K562 (cell line): ENCODE results near the gene IL11. TPM values are rescaled to one million over a fixed set of nuclear protein-coding genes. Genes with fewer than 3 reads are reported as not detected.

ENCODE experiments used
- ATAC-seq: fragments of 200-7000 bp; cut with Tn5 transposase; 3 replicates; pipeline ENCODE4 v1.9.1; 2020; ENCODE audit warnings: moderate library complexity
- BruUV-seq: library from RNA; stranded (reverse); fragments of 400-500 nt; replicated peaks from 2 replicates; lab custom pipeline; 2021; lab: Mats Ljungman, UMichigan
- CTCF ChIA-PET: fragments of 300-600 bp; formaldehyde crosslinking; extraction: SDS; loops from one replicate; lab custom pipeline; 2021; ENCODE audit warnings: low intra/inter-chr PET ratio; lab: Yijun Ruan, JAX
- POLR2A ChIA-PET: fragments of 300-600, 350-650 bp; sonication (Branson Sonifier 250); formaldehyde crosslinking; extraction: SDS; loops from one replicate; lab custom pipeline; 2021; ENCODE audit warnings: antibody characterized with exemption, inconsistent platforms; lab: Yijun Ruan, JAX
- DNase-seq, 4 experiments: peaks; one replicate each; pipeline versions ENCODE4 v3.0.0 to v3.0.0-alpha.2; 2011 to 2018; ENCODE audit warnings: low spot score in 3 of 4, mixed read lengths in 3 of 4; ENCODE audit errors: extremely low read depth in 1 of 4
- FAIRE-seq: peaks from 2 replicates; lab custom pipeline; 2011; peaks lifted over from hg19 to GRCh38; lab: Jason Lieb, UNC
- H2AFZ ChIP-seq: 2 replicates; pipeline ENCODE4 v1.6.0; 2011; ENCODE audit warnings: low read depth, low read length, control low read depth, inconsistent platforms
- H3K27ac ChIP-seq: fragments of 200-600 bp; 3 replicates; pipeline ENCODE4 v1.8.0; 2011; ENCODE audit warnings: low read depth, mild to moderate bottlenecking, control low read depth, inconsistent platforms, low read length, moderate library complexity, mixed read lengths; ENCODE audit errors: extremely low read depth
- H3K27me3 ChIP-seq, 2 experiments: fragments of 300-600 bp in 1 of 2; 2 replicates in 1 of 2; 3 replicates in 1 of 2; pipeline versions ENCODE4 v1.6.0 to v1.8.0; 2011; ENCODE audit warnings: inconsistent platforms in 2 of 2, low read length in 2 of 2, mild to moderate bottlenecking in 1 of 2, mixed read lengths in 1 of 2, moderate library complexity in 1 of 2; ENCODE audit not compliant: control insufficient read depth in 2 of 2, insufficient read depth in 2 of 2
- H3K36me3 ChIP-seq: fragments of 300-600 bp; 3 replicates; pipeline ENCODE4 v1.8.0; 2011; ENCODE audit warnings: mild to moderate bottlenecking, low read length, inconsistent platforms; ENCODE audit not compliant: control insufficient read depth, insufficient read depth
- H3K4me1 ChIP-seq, 2 experiments: fragments of 200-600 bp in 1 of 2; replicated peaks in 1 of 2; 2 replicates in 1 of 2; 3 replicates in 1 of 2; pipeline versions ENCODE4 v1.5.1 to v1.8.0; 2011; ENCODE audit warnings: inconsistent platforms in 2 of 2, low read length in 2 of 2, mild to moderate bottlenecking in 1 of 2, mixed read lengths in 1 of 2, moderate library complexity in 1 of 2; ENCODE audit not compliant: control insufficient read depth in 2 of 2, insufficient read depth in 2 of 2
- H3K4me2 ChIP-seq: 2 replicates; pipeline ENCODE4 v1.6.1; 2011; ENCODE audit warnings: low read length, control low read depth, inconsistent platforms, mixed read lengths; ENCODE audit not compliant: insufficient read depth
- H3K4me3 ChIP-seq: fragments of 200-600 bp; sonication (generic), shearing (Covaris generic); 2 replicates; pipeline ENCODE4 v1.5.1; 2016; ENCODE audit warnings: control low read depth, inconsistent platforms
- H3K79me2 ChIP-seq: fragments of 200-600 bp; 3 replicates; pipeline ENCODE4 v1.8.0; 2011; ENCODE audit warnings: low read length, inconsistent platforms; ENCODE audit not compliant: control insufficient read depth, insufficient read depth
- H3K9ac ChIP-seq, 2 experiments: 2 replicates each; pipeline versions ENCODE4 v1.6.0 to v1.6.1; 2011; ENCODE audit warnings: low read depth in 2 of 2, low read length in 2 of 2, control low read depth in 1 of 2, inconsistent platforms in 1 of 2, mild to moderate bottlenecking in 1 of 2, mixed read lengths in 1 of 2; ENCODE audit not compliant: insufficient read depth in 1 of 2
- H3K9me1 ChIP-seq: one replicate; pipeline ENCODE4 v1.6.0; 2011; ENCODE audit warnings: inconsistent platforms, mild to moderate bottlenecking, low read length, moderate library complexity; ENCODE audit not compliant: control insufficient read depth, insufficient read depth
- H3K9me3 ChIP-seq: replicated peaks from 2 replicates; pipeline ENCODE4 v1.5.1; 2011; ENCODE audit warnings: low read depth, low read length, inconsistent platforms; ENCODE audit not compliant: control insufficient read depth, insufficient read depth
- H4K20me1 ChIP-seq: replicated peaks from 2 replicates; pipeline ENCODE4 v1.6.1; 2011; ENCODE audit warnings: low read length, inconsistent platforms, mixed read lengths; ENCODE audit not compliant: control insufficient read depth, insufficient read depth
- ESRRB ChIP-seq: fragments of 250-450 bp; sonication (Bioruptor Pico); IDR thresholded peaks from 2 replicates; pipeline ENCODE4 v1.5.0; 2020; ENCODE audit warnings: mild to moderate bottlenecking, moderate library complexity, borderline replicate concordance
- EWSR1 ChIP-seq: fragments of 450-650 bp; IDR thresholded peaks from 2 replicates; pipeline ENCODE4 v1.6.1; 2018; ENCODE audit warnings: borderline replicate concordance, mild to moderate bottlenecking, low read depth, moderate library complexity; ENCODE audit not compliant: partially characterized antibody
- POLR2A ChIP-seq: fragments of 450-650 bp; conservative IDR thresholded peaks from 2 replicates; pipeline ENCODE4 v1.6.1; 2016
- POLR2AphosphoS2 ChIP-seq: IDR thresholded peaks from 2 replicates; pipeline ENCODE4 v1.6.1; 2012; ENCODE audit warnings: low read length, improper control_type of control experiment
- POLR2G ChIP-seq: fragments of 200-400 bp; formaldehyde crosslinking; IDR thresholded peaks from 2 replicates; pipeline ENCODE4 v1.6.1; 2017; ENCODE audit warnings: low read depth, mild to moderate bottlenecking, antibody characterized with exemption, low read length, moderate library complexity
- RBFOX2 ChIP-seq: fragments of 200-400 bp; formaldehyde crosslinking; IDR thresholded peaks from 2 replicates; pipeline ENCODE4 v1.6.1; 2017; ENCODE audit warnings: low read depth, mild to moderate bottlenecking, low read length, moderate library complexity
- WGBS: fragments of 100-300 bp; shearing (Covaris generic); methylation state at CpG from one replicate; pipeline ENCODE4 v1.1.6; 2016; ENCODE audit warnings: low coverage, mixed read lengths; ENCODE audit not compliant: insufficient coverage; ENCODE audit errors: missing lambda C conversion rate; 5-methylcytosine and 5-hydroxymethylcytosine counted together
- in situ Hi-C: fragments of 300-500 bp; cut with MboI; formaldehyde crosslinking; loops from 4 replicates; pipeline ENCODE4 v1.15.0; 2018; ENCODE audit warnings: inconsistent platforms, mixed read lengths
- intact Hi-C: fragments of 100-400 bp; cut with micrococcal nuclease; formaldehyde crosslinking; loops from 2 replicates; pipeline ENCODE4 v1.14.2; 2022
- polyA plus RNA-seq, 8 experiments: library from polyadenylated mRNA; depleted of rRNA in 4 of 8; stranded (reverse) in 5 of 8; unstranded in 3 of 8; fragments of >200 nt; fragmentation: Nextera tagmentation in 2 of 8; fragmentation: Illumina TruSeq in 1 of 8; extraction: Ambion mirVana in 2 of 8; extraction: Trizol in 1 of 8; gene quantifications; 2 replicates each; pipeline versions ENCODE4 v1.2.1 to v1.2.3, GENCODE V29; 2011 to 2014; ENCODE audit warnings: inconsistent platforms in 1 of 8, missing spikeins in 1 of 8
- total RNA-seq, 7 experiments: library from RNA; depleted of rRNA in 6 of 7; stranded (reverse); fragments of >200 nt in 6 of 7; fragmentation: Illumina TruSeq in 2 of 7; extraction: Trizol in 2 of 7; gene quantifications; 2 replicates each; pipeline versions ENCODE4 v1.2.1 to v1.2.3, GENCODE V29; 2011 to 2021; ENCODE audit warnings: low replicate concordance in 1 of 7
- TF ChIP-seq, protein P1 (sequence below): sonication (generic); formaldehyde crosslinking; IDR thresholded peaks from 2 replicates; pipeline ENCODE4 v1.9.0; 2022; ENCODE audit warnings: mild to moderate bottlenecking, missing genetic modification reagents

Gene IL11
- total and polyA plus RNA-seq, 9 of the 15 experiments (the other 6 are each of a cell fraction or from before 2014, with no cell fraction given) = 0.04 to 0.42 (median 0.06) TPM; not detected in 6

DNA sequence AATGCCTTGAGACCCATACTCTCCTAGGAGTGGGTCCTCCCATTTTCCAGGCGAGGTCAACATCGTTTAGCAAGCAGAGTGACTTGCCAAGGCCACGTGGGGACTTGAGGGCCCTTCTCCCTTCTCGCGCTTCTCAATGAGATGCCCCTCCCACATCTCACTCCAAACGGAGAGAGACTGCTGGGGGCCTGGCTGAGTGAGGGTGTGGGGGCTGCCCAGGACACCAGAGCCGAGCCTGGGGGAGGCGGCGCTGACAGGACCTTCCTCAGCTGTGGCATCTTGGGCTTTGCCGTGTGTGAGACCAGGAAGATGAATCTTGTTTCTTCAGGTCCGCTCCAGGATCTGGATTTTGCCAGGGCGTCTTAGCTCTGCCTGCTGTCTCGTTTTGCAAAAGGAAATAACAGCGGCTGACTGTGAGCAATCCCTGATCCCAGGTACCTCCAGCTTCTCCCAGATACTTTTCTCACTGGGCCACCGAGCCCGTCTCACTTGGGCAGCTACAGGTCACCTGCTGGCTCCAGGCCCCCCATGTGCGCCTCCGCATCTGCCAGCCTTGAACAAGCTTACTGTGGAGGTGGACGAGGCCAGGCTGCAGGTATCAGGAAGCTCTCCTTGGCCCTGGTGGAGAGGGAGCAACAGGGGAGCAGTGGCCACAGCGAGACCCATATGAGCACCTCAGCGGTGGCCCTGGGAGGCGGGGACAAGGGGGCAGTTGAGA, 21.8 kb downstream of the IL11 start:
- POLR2A ChIA-PET = interaction anchor here (0.7 to 2.1 kb wide), 11 partner anchors 7 to 74 kb away, joined by 3 to 14 read pairs (median 4); partner anchors contain the start of gene KMT5C

More for the DNA sequence above, 21.8 kb downstream of the IL11 start:
- no peak for FAIRE-seq
- H4K20me1 ChIP-seq = peaks cover 4% of the 10 kb centered on the region
- H3K9me1 ChIP-seq = peaks cover 5% of the 10 kb centered on the region
- no peak; the same call in 2 of the 3 replicates for ATAC-seq
- peak; percentile 48; the same call in 1 of the 2 replicates for TF ChIP-seq POLR2A
- TF ChIP-seq, protein P1, sequence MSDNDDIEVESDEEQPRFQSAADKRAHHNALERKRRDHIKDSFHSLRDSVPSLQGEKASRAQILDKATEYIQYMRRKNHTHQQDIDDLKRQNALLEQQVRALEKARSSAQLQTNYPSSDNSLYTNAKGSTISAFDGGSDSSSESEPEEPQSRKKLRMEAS (CRISPR knock-in tag) = peak; percentile 26; the same call in 1 of the 2 replicates
- peak; percentile 43 for TF ChIP-seq RBFOX2
- no peak for TF ChIP-seq ESRRB (CRISPR knock-in tag)
- no peak for TF ChIP-seq EWSR1
- TF ChIP-seq POLR2G = peak; percentile 60
- TF ChIP-seq POLR2AphosphoS2 = 0 out of 2 replicates have a peak, but pooled peaks have one; percentile 42
- peaks cover 2 to 73% of the 10 kb centered on the region in 2 experiments; a peak in 3 of 5 replicates for H3K4me1 ChIP-seq
- DNase-seq = no peak
- no peaks in the 10 kb centered on the region for H3K79me2 ChIP-seq
- 70% methylated on average over 22 of the region's 22 CpGs for WGBS
- H3K4me3 ChIP-seq = no peak overlapping the region
- H3K9ac ChIP-seq = peak overlapping the region in 1 of 2 experiments; percentile 71; a peak in 2 of 4 replicates
- CTCF ChIA-PET = no interaction called here
- no peaks in the 10 kb centered on the region for H3K9me3 ChIP-seq
- H3K27ac ChIP-seq = no peak overlapping the region
- no peak overlapping the region for H3K4me2 ChIP-seq
- H3K27me3 ChIP-seq = no peaks in the 10 kb centered on the region
- no peak overlapping the region for H2AFZ ChIP-seq
- intact Hi-C loops (no loop called here), in situ Hi-C loops (no loop called here)
- no TSS peak for BruUV-seq
- peaks cover 47% of the 10 kb centered on the region; the same call in 2 of the 3 replicates for H3K36me3 ChIP-seq
